Activated T-helper 1 cell treated with anti-CD3 and anti-CD28 coated beads, Interleukin-12 subunit alpha, Interleukin-12 subunit beta, Interleukin-2, Interleukin-4 antibody, amounts not matched to agents 30 ng/mL and 10 ng/mL and 1 ng/mL, durations not matched to agents 14 hours and 24 hours and 36 hours (primary cell): ENCODE data around the gene THUMPD1. TPM values are rescaled to one million over a fixed set of nuclear protein-coding genes. Genes with fewer than 3 reads are reported as not detected.
"Not testable (repeated sequence)": the region's sequence is repeated elsewhere in the genome, so short reads cannot be mapped to it uniquely, and the experiment has no call there.

ENCODE experiments used
- DNase-seq: peaks from one replicate; pipeline ENCODE4 v3.0.0; 2021; ENCODE audit warnings: low spot score
- H3K27ac Mint-ChIP-seq: one replicate; pipeline ENCODE4 v1.8.0; 2021; ENCODE audit warnings: mild to moderate bottlenecking, mixed read lengths
- H3K27me3 Mint-ChIP-seq: one replicate; pipeline ENCODE4 v1.8.0; 2022; ENCODE audit warnings: mild to moderate bottlenecking, moderate library complexity, mixed read lengths; ENCODE audit not compliant: insufficient read depth
- H3K36me3 Mint-ChIP-seq: one replicate; pipeline ENCODE4 v1.8.0; 2021; ENCODE audit warnings: low read depth, mixed read lengths
- H3K4me1 Mint-ChIP-seq: one replicate; pipeline ENCODE4 v1.8.0; 2021; ENCODE audit warnings: low read depth, mixed read lengths
- H3K4me3 Mint-ChIP-seq: one replicate; pipeline ENCODE4 v1.8.0; 2021; ENCODE audit warnings: mild to moderate bottlenecking, moderate library complexity, mixed read lengths
- H3K9me3 Mint-ChIP-seq: one replicate; pipeline ENCODE4 v1.8.0; 2021; ENCODE audit warnings: mixed read lengths
- intact Hi-C: fragments of 100-400 bp; cut with micrococcal nuclease; formaldehyde crosslinking; loops from one replicate; pipeline ENCODE4 v1.15.1; 2024
- total RNA-seq: library from RNA; stranded (reverse); gene quantifications from 2 replicates; pipeline ENCODE4 v1.2.3, GENCODE V29; 2022

THUMPD1 gene, protein sequence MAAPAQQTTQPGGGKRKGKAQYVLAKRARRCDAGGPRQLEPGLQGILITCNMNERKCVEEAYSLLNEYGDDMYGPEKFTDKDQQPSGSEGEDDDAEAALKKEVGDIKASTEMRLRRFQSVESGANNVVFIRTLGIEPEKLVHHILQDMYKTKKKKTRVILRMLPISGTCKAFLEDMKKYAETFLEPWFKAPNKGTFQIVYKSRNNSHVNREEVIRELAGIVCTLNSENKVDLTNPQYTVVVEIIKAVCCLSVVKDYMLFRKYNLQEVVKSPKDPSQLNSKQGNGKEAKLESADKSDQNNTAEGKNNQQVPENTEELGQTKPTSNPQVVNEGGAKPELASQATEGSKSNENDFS
- 42.4 and 43.3 TPM in 2 replicates for total RNA-seq

DNA sequence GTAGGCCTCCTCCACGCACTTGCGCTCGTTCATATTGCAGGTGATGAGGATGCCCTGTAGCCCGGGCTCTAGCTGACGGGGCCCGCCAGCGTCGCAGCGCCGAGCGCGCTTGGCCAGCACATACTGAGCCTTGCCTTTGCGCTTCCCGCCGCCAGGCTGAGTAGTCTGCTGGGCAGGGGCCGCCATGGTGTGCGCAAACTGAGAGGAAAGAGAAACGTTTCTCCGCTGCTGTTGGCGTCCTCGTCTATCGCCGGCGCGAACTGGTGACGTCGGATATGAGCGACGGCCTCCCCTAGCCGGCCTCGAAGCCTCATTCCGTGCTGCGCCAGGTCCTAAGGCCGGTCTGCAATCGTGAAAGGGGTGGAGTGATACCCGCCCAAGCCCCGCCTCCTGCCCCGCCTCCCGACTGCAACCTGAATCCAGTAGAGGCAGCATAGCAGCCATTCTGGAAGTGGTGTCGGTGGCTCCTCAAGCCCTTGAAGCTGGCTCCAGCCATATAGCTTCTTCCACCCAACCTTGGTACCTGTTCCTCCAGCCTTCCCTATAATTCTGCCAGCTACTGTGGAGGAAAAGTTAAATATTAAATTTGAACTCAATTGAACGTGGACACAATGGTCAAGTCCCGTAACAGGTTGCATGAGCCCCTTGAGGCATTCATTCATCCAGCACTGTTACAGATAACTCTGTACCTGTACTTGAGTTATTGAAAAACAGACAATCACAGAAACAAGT, at the start of gene THUMPD1:
Gene THUMPD1, minus strand, starts transcription at position 265 of the 732 bp plus-strand sequence. Its CDS starts 79 bp downstream, at position 186.
- Mint-ChIP-seq H3K36me3 (peaks cover 15% of the 10 kb centered on the region), H3K4me3 (peak within 1 kb of the TSS; percentile 97), H3K27ac (peak within 1 kb of the TSS; percentile 95), H3K27me3 (no peaks in the 10 kb centered on the region), H3K4me1 (peaks cover 11% of the 10 kb centered on the region), H3K9me3 (peaks cover under 1% of the 10 kb centered on the region)
- intact Hi-C loops = loop anchor here (1.0 kb wide), 7 partner anchors 22 to 1219 kb away; partner anchors contain the start of genes DCUN1D3, ERI2, GDE1 and LDAF1
- peak; percentile 90 for DNase-seq

DNA sequence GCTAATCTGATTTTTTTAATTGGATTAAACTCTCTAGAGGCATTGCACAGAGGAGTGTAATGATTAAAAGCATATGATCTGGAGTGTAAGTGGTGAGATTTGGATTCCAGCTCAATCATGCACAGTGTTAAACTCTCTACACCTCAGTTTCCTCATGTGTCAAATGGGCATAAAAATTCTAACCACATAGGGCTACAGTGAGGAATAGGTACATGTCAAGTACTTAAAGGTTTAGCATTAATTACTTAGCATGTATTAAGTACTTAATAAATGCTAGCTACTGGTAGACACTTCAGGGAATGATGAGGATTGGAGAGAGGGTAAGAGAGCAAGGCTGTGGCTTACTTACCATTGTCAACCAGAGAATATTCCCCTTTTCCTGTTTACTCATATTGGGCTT, 47.5 kb upstream of the THUMPD1 start:
- H3K27ac Mint-ChIP-seq = no peak overlapping the region
- H3K4me1 Mint-ChIP-seq = no peaks in the 10 kb centered on the region
- intact Hi-C loops = no loop called here
- no peaks in the 10 kb centered on the region for H3K27me3 Mint-ChIP-seq
- no peak for DNase-seq
- no peak overlapping the region for H3K4me3 Mint-ChIP-seq
- no peaks in the 10 kb centered on the region for H3K9me3 Mint-ChIP-seq
- H3K36me3 Mint-ChIP-seq = no peaks in the 10 kb centered on the region

- H3K27ac Mint-ChIP-seq = no peak overlapping the region
- H3K9me3 Mint-ChIP-seq = no peaks in the 10 kb centered on the region
- H3K4me3 Mint-ChIP-seq = no peak overlapping the region
- H3K27me3 Mint-ChIP-seq = no peaks in the 10 kb centered on the region
- intact Hi-C loops = no loop called here
- H3K4me1 Mint-ChIP-seq = no peaks in the 10 kb centered on the region
- no peaks in the 10 kb centered on the region for H3K36me3 Mint-ChIP-seq
- no peak for DNase-seq
Observed at GRCh38 chr16:20784204-20784603, 42.6 kb upstream of the THUMPD1 start.

DNA sequence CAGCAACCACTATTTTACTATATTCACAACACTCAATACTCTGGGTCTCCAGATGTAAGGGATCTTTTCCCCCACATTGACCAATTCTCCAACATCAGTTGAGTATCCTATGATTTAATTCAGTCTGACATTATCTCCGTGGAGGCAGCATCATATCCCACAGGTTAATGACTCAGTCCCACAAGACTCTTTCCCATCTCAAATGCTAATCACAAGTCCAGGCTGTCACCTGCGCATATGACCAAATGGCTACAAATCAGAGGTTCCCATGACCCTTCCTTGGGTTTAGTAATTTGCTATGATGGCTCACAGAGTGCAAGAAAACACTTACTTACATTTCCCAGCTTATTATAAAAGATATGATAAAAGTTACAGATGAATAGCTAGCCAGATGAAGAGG, 40.9 kb upstream of the THUMPD1 start:
- Mint-ChIP-seq H3K27me3 (no peaks in the 10 kb centered on the region), H3K36me3 (no peaks in the 10 kb centered on the region)
- no peak for DNase-seq

DNA sequence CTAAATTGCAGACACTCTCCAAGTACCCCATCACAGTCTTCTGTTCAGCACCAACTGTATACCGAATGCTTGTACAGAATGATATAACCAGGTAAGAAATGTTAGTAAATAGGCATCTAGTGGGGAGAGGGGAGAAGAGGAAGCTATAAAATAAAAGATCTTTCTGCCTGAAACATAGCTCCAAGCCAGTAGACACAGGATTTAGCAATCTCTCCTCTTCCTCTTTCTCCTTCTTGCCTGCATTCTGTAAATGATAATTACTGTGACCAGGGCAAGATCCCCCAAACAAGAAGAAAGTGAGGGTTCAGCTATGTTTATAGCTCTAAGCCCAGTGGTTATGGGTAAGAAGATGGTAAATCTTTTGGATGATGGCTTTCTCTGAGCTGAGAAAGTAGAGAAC, 40.1 kb upstream of the THUMPD1 start:
- intact Hi-C loops = no loop called here

More for the DNA sequence above, 40.9 kb upstream of the THUMPD1 start:
- H3K4me3 Mint-ChIP-seq = no peak overlapping the region
- H3K9me3 Mint-ChIP-seq = no peaks in the 10 kb centered on the region
- intact Hi-C loops = no loop called here
- no peaks in the 10 kb centered on the region for H3K4me1 Mint-ChIP-seq
- no peak overlapping the region for H3K27ac Mint-ChIP-seq

GRCh38 chr16:20774703-20775362, 33.2 kb upstream of the THUMPD1 start:
- H3K4me3 Mint-ChIP-seq = no peak overlapping the region
- H3K36me3 Mint-ChIP-seq = no peaks in the 10 kb centered on the region
- peak; percentile 31 for DNase-seq
- H3K27me3 Mint-ChIP-seq = no peaks in the 10 kb centered on the region
- H3K9me3 Mint-ChIP-seq = no peaks in the 10 kb centered on the region
- H3K4me1 Mint-ChIP-seq = no peaks in the 10 kb centered on the region
- no peak overlapping the region for H3K27ac Mint-ChIP-seq
- intact Hi-C loops = no loop called here

More for the DNA sequence above, 40.1 kb upstream of the THUMPD1 start:
- no peak overlapping the region for H3K27ac Mint-ChIP-seq
- no peaks in the 10 kb centered on the region for H3K27me3 Mint-ChIP-seq
- no peaks in the 10 kb centered on the region for H3K9me3 Mint-ChIP-seq
- no peak overlapping the region for H3K4me3 Mint-ChIP-seq
- no peak for DNase-seq
- H3K4me1 Mint-ChIP-seq = no peaks in the 10 kb centered on the region
- H3K36me3 Mint-ChIP-seq = no peaks in the 10 kb centered on the region

GRCh38 chr16:20773679-20774078, 32.1 kb upstream of the THUMPD1 start:
- H3K4me1 Mint-ChIP-seq = no peaks in the 10 kb centered on the region
- H3K4me3 Mint-ChIP-seq = no peak overlapping the region
- H3K9me3 Mint-ChIP-seq = no peaks in the 10 kb centered on the region
- no peaks in the 10 kb centered on the region for H3K36me3 Mint-ChIP-seq
- no peak overlapping the region for H3K27ac Mint-ChIP-seq
- H3K27me3 Mint-ChIP-seq = no peaks in the 10 kb centered on the region
- intact Hi-C loops = no loop called here
- DNase-seq = no peak

GRCh38 chr16:20768818-20769217, 27.2 kb upstream of the THUMPD1 start:
- no peak overlapping the region for H3K4me3 Mint-ChIP-seq
- H3K36me3 Mint-ChIP-seq = no peaks in the 10 kb centered on the region
- H3K9me3 Mint-ChIP-seq = no peaks in the 10 kb centered on the region
- H3K27me3 Mint-ChIP-seq = no peaks in the 10 kb centered on the region
- intact Hi-C loops = no loop called here
- H3K27ac Mint-ChIP-seq = no peak overlapping the region
- H3K4me1 Mint-ChIP-seq = peaks cover 4% of the 10 kb centered on the region
- no peak for DNase-seq

DNA sequence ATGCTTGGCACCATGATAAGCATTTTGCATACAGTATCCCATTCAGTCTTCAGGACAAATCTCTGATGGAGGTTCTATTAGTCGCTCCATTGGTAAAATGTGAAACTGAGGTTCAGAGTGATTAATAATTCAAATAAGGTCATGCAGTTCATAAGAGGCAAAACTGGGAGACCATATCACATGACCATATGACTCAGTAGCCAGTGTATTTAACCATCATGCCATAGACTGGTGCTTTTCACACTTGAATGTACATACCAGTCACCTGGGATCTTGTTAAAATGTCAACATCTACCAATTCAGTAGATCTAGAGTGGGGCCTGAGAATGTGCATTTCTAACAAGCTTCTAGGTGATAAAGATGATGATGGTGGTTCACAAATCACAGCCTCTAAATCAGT, 26.5 kb upstream of the THUMPD1 start:
- H3K27me3 Mint-ChIP-seq = no peaks in the 10 kb centered on the region
- no peak overlapping the region for H3K4me3 Mint-ChIP-seq
- no peak for DNase-seq
- no peak overlapping the region for H3K27ac Mint-ChIP-seq
- peaks cover under 1% of the 10 kb centered on the region for H3K36me3 Mint-ChIP-seq
- intact Hi-C loops = no loop called here
- no peaks in the 10 kb centered on the region for H3K9me3 Mint-ChIP-seq
- H3K4me1 Mint-ChIP-seq = peaks cover 11% of the 10 kb centered on the region

DNA sequence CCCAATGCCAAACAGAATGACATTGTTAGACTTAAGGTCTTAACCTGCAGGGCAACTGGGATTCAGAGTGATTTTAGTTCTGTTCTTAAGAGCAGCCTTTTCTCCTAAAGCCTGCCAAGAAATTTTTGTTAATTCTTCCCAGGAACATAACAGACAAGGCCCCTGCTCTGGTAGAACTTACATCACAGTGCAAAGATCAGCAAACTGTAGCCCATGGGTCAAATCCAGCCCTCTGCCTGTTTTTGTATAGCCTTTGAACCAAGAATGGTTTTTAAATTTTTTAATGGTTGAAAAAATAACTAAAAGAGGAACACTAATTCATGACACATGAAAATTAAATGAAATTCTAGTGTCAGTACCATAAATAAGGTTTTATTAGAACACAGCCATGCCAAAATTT, 26.0 kb upstream of the THUMPD1 start:
- no peak for DNase-seq
- H3K9me3 Mint-ChIP-seq = peaks cover 4% of the 10 kb centered on the region
- H3K4me1 Mint-ChIP-seq = peaks cover 16% of the 10 kb centered on the region
- H3K4me3 Mint-ChIP-seq = no peak overlapping the region
- intact Hi-C loops = no loop called here
- H3K27me3 Mint-ChIP-seq = no peaks in the 10 kb centered on the region
- H3K27ac Mint-ChIP-seq = no peak overlapping the region
- H3K36me3 Mint-ChIP-seq = peaks cover 2% of the 10 kb centered on the region

- Mint-ChIP-seq H3K9me3 (peaks cover 15% of the 10 kb centered on the region), H3K4me3 (no peak overlapping the region), H3K27me3 (peaks cover 3% of the 10 kb centered on the region), H3K4me1 (peaks cover 16% of the 10 kb centered on the region), H3K36me3 (peaks cover 6% of the 10 kb centered on the region), H3K27ac (no peak overlapping the region)
- no peak for DNase-seq
- intact Hi-C loops = no loop called here
Observed at GRCh38 chr16:20766294-20766693, 24.7 kb upstream of the THUMPD1 start.

- intact Hi-C loops = no loop called here
Observed at GRCh38 chr16:20765732-20766131, 24.1 kb upstream of the THUMPD1 start.

DNA sequence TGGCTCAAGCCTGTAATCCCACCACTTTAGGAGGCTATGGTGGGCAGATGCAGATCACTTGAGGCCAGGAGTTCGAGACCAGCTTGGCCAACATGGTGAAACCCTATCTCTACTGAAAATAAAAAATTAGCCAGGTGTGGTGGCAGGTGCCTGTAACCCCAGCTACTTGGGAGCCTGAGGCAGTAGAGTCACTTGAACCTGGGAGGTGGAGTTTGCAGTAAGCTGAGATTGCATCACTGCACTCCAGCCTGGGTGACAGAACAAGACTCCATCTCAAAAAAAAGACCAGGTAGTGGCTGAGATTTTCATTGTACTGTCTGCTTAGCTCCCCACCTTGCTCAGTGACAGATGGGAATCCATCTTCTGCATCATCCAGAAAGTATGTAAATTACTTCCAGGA, 22.8 kb upstream of the THUMPD1 start:
- H3K27me3 Mint-ChIP-seq, intact Hi-C loops, DNase-seq, H3K4me3 Mint-ChIP-seq, H3K36me3 Mint-ChIP-seq, H3K27ac Mint-ChIP-seq: not testable (repeated sequence)
- Mint-ChIP-seq H3K9me3 (peaks cover 26% of the 10 kb centered on the region), H3K4me1 (peaks cover 16% of the 10 kb centered on the region)

More at GRCh38 chr16:20765732-20766131, 24.1 kb upstream of the THUMPD1 start:
- no peak overlapping the region for H3K27ac Mint-ChIP-seq
- H3K9me3 Mint-ChIP-seq = peaks cover 17% of the 10 kb centered on the region
- H3K4me3 Mint-ChIP-seq = no peak overlapping the region
- no peak for DNase-seq
- H3K27me3 Mint-ChIP-seq = peaks cover 3% of the 10 kb centered on the region
- peaks cover 16% of the 10 kb centered on the region for H3K4me1 Mint-ChIP-seq
- peaks cover 6% of the 10 kb centered on the region for H3K36me3 Mint-ChIP-seq
